Fibroblast of lung (primary cell): ENCODE data around the gene OXER1.

Source experiments
- CTCF ChIP-seq, 2 donors: IDR thresholded peaks in 1 of 2; conservative IDR thresholded peaks in 1 of 2; 1 replicate in 1 of 2; 2 replicates in 1 of 2; pipeline ENCODE4 v1.5.1; 2011 to 2012; ENCODE audit warnings: low read length in 2 of 2, control low read depth in 1 of 2, inconsistent platforms in 1 of 2, low read depth in 1 of 2, mild to moderate bottlenecking in 1 of 2
- EZH2 ChIP-seq: IDR thresholded peaks from 2 replicates; pipeline ENCODE4 v1.5.1; 2012; ENCODE audit warnings: low read length, control low read depth, mild to moderate bottlenecking; ENCODE audit errors: missing control alignments

- TF ChIP-seq CTCF (conservative IDR thresholded peaks at IDR 0.05 in 1 of 2, IDR thresholded peaks at IDR 0.05 in 1 of 2; ENCODE audit: low read depth in 1 of 2, low read length in 2 of 2), result no peak
- no peak for TF ChIP-seq EZH2
Measured at GRCh38 chr2:42723465-42723864, 40.5 kb downstream of the OXER1 start.
